Left lung (tissue), 10 donors: ENCODE results near the gene STAB2. TPM values are rescaled to one million over a fixed set of nuclear protein-coding genes. Genes with fewer than 3 reads are reported as not detected.

Source experiments
- ATAC-seq: fragments of 200-7000 bp; cut with Tn5 transposase; one replicate; pipeline ENCODE4 v1.9.1; 2020; ENCODE audit warnings: moderate library complexity
- DNase-seq, 4 donors: peaks; one replicate each; pipeline ENCODE4 v3.0.0-alpha.2; 2013 to 2020
- H3K27ac ChIP-seq, 2 donors: fragments of 200-600 bp; sonication (generic) in 1 of 2; one replicate each; pipeline versions ENCODE4 v1.5.0 to v1.8.0; 2020 to 2021
- H3K27me3 ChIP-seq, 2 donors: fragments of 200-600 bp; sonication (generic) in 1 of 2; one replicate each; pipeline versions ENCODE4 v1.5.0 to v1.8.0; 2020 to 2021
- H3K36me3 ChIP-seq, 2 donors: fragments of 200-600 bp; sonication (generic) in 1 of 2; one replicate each; pipeline versions ENCODE4 v1.5.0 to v1.8.0; 2020 to 2021
- H3K4me1 ChIP-seq, 2 donors: fragments of 200-600 bp; one replicate each; pipeline ENCODE4 v1.8.0; 2021
- H3K4me3 ChIP-seq, 2 donors: fragments of 200-600 bp; sonication (generic) in 1 of 2; one replicate each; pipeline versions ENCODE4 v1.5.0 to v1.8.0; 2020 to 2021; ENCODE audit warnings: mild to moderate bottlenecking in 1 of 2
- H3K9me3 ChIP-seq, 2 donors: fragments of 200-600 bp; sonication (generic) in 1 of 2; one replicate each; pipeline versions ENCODE4 v1.5.0 to v1.8.0; 2020 to 2021
- CTCF ChIP-seq, 2 donors: fragments of 200-600 bp; sonication (generic) in 1 of 2; IDR thresholded peaks; one replicate each; pipeline versions ENCODE4 v1.5.0 to v1.8.0; 2021; ENCODE audit warnings: antibody characterized with exemption in 2 of 2
- intact Hi-C, 2 donors: fragments of 100-400 bp; cut with DNase I; formaldehyde crosslinking; loops; one replicate each; pipeline versions ENCODE4 v1.11.2 to v1.14.2; 2022
- polyA plus RNA-seq, 6 donors: library from polyadenylated mRNA; unstranded; fragments of 120-200 nt; gene quantifications; one replicate each; pipeline ENCODE4 v1.2.1, GENCODE V29; 2013; ENCODE audit not compliant: insufficient read length in 6 of 6
- total RNA-seq, 2 donors: library from RNA; stranded (reverse); fragmentation: NEBNext Ultra II Directional; extraction: Animal tissue kit (Norgen Biotek cat#: 25700); gene quantifications; one replicate each; pipeline ENCODE4 v1.2.1, GENCODE V29; 2021
- donor health status: DM: no; HTN: yes; CAD: no.
- donor health status: DM: no; HTN: no; CAD: no.

STAB2 gene
- total and polyA plus RNA-seq, 8 donors, result 1.3 to 41.9 (median 31.5) TPM

- intact Hi-C loops, result no loop called here
- TF ChIP-seq CTCF (IDR thresholded peaks at IDR 0.05), result no peak
- H3K4me3 ChIP-seq, result no peak overlapping the region
These were observed 4.1 kb upstream of the STAB2 start for GRCh38 chr12:103583008-103583407.

GRCh38 chr12:103586132-103586531, 941 bp upstream of the STAB2 start:
- no peaks in the 10 kb centered on the region for H3K9me3 ChIP-seq

More at GRCh38 chr12:103583008-103583407, 4.1 kb upstream of the STAB2 start:
- Histone ChIP-seq H3K36me3 (no peaks in the 10 kb centered on the region), H3K27me3 (peaks cover 0 to 16% of the 10 kb centered on the region in 2 donors), H3K4me1 (no peaks in the 10 kb centered on the region), H3K9me3 (no peaks in the 10 kb centered on the region), H3K27ac (no peak overlapping the region)
- no peak for ATAC-seq
- DNase-seq, result no peak

GRCh38 chr12:103588680-103589079, 1.6 kb downstream of the STAB2 start:
- intact Hi-C loops, result no loop called here
- ATAC-seq, result no peak
- no peak for TF ChIP-seq CTCF (IDR thresholded peaks at IDR 0.05)
- Histone ChIP-seq H3K4me1 (no peaks in the 10 kb centered on the region), H3K27ac (no peak overlapping the region), H3K4me3 (no peak overlapping the region), H3K9me3 (no peaks in the 10 kb centered on the region), H3K36me3 (no peaks in the 10 kb centered on the region), H3K27me3 (peaks cover 0 to 5% of the 10 kb centered on the region in 2 donors)
- no peak for DNase-seq

More at GRCh38 chr12:103586132-103586531, 941 bp upstream of the STAB2 start:
- H3K27me3 ChIP-seq, result peaks cover 0 to 11% of the 10 kb centered on the region in 2 donors
- H3K4me3 ChIP-seq, result no peak overlapping the region
- no peak for DNase-seq
- TF ChIP-seq CTCF (IDR thresholded peaks at IDR 0.05), result no peak
- intact Hi-C loops, result no loop called here
- no peak for ATAC-seq
- H3K4me1 ChIP-seq, result no peaks in the 10 kb centered on the region
- no peaks in the 10 kb centered on the region for H3K36me3 ChIP-seq
- no peak overlapping the region for H3K27ac ChIP-seq

GRCh38 chr12:103589517-103589916, 2.4 kb downstream of the STAB2 start:
- DNase-seq (no peak), ATAC-seq (no peak)
- Histone ChIP-seq H3K4me3 (no peak overlapping the region), H3K9me3 (no peaks in the 10 kb centered on the region), H3K4me1 (no peaks in the 10 kb centered on the region), H3K27me3 (peaks cover 0 to 2% of the 10 kb centered on the region in 2 donors), H3K36me3 (no peaks in the 10 kb centered on the region), H3K27ac (no peak overlapping the region)
- intact Hi-C loops, result no loop called here
- no peak for TF ChIP-seq CTCF (IDR thresholded peaks at IDR 0.05)

GRCh38 chr12:103590271-103590670, 3.2 kb downstream of the STAB2 start:
- no peak for DNase-seq
- Histone ChIP-seq H3K4me3 (no peak overlapping the region), H3K4me1 (no peaks in the 10 kb centered on the region), H3K27ac (no peak overlapping the region), H3K36me3 (no peaks in the 10 kb centered on the region), H3K9me3 (no peaks in the 10 kb centered on the region), H3K27me3 (no peaks in the 10 kb centered on the region)
- TF ChIP-seq CTCF (IDR thresholded peaks at IDR 0.05), result no peak
- intact Hi-C loops, result no loop called here
- ATAC-seq, result no peak
